HG02840 (cell line): ENCODE data around the gene ZMYND8.

Experiments
- ATAC-seq: cut with Tn5 transposase; IDR thresholded peaks from one replicate; pipeline ENCODE4 v1.9.1; 2021; ENCODE audit warnings: mild to moderate bottlenecking, moderate library complexity, moderate number of reproducible peaks; ENCODE audit not compliant: unreplicated experiment, low FRiP score

ZMYND8 gene

DNA sequence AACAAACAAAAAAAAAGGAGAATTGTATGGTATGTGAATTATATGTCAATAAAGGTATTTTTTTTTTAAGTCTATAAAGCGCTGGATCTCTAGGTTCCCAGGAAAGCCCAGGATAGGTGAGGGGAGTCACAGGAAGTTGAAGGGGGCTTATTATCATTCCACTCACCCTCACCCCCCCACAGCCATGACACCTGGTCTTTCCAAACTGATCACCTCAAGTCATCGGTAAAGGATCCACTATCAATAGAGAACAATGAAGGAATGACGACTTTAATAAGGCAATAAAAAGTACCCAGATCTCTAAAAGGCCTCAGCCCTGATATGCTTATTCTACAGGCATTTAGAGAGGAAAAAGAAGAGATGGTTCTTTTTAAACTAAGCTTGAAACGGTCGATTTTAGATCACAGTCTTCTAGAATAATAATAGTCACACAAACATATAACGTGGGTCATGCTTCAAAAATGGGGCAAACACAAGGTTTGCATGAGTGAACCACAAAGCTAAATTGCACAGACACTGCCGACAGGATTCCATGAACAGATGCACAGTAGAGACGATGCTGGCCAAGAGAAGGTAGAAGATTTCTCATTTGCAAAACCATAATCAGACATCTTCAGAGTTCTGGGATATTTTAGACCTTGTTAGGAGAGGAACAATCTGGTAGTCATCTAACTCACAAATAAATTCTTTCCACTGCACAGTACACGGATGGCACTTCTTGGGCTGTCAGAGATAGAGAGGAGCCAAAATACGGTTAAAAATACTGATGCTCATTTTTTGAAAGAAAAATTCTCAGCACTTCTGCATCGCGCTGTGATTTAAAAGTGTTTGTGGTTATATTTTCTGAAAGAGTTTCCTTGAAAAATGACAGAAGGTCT, 21.0 kb downstream of the ZMYND8 start:
- ATAC-seq, result no peak

DNA sequence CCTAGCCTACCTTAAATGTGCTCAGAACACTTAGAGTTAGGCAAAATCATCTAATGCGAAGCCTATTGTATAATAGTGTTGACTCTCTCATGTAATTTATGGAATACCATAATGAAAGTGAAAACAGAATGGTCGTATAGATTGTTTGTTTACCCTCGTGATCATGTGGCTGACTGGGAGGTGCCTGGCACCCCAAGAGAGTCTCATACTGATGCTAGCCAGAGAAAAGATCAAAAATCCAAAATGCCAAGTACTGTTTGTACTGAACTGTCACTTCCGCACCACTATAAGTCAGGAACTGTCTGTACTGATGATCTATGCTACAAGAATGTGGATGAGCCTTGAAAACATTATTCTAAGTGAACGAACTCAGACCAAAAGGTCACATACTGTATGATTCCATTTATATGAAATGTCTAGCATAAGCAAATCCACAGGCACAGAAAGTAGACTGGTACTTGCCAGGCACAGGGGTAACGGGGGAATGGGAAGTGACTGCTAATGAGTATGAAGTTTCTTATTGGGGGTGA, 22.4 kb downstream of the ZMYND8 start:
- no peak for ATAC-seq

DNA sequence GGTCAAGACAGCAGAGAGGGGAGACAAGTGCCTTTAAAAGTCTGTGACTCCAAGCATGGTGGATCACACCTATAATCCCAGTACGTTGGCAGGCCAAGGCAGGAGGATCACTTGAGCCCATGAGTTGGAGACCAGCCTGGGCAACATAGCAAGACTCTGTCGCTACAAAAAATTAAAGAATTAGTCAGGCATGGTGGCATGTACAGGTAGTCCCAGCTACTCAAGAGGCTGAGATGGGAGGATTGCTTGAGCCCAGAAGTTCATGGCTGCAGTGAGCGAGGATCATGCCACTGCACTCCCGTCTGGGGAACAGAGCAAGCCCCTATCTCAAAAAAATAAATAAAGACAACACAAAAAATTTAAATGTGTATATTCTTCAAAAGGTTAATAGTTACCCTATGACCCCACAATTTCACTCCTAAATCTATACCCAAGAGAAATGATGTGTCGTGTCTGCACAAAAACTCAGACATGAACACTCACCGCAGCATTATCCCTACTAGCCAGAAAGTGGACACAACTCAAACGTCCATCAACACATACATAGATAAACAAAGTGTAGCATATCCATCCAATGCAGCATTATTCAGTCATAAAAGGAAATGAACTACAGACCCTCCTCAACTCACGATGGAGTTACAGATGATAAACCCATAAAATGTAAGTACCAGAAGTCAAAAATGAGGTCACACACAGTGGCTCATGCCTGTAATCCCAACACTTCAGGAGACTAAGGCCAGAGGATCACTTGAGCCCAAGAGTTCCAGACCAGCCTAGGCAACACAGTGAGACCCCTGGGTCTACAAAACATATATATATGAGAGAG, 23.9 kb downstream of the ZMYND8 start:
- no peak for ATAC-seq

DNA sequence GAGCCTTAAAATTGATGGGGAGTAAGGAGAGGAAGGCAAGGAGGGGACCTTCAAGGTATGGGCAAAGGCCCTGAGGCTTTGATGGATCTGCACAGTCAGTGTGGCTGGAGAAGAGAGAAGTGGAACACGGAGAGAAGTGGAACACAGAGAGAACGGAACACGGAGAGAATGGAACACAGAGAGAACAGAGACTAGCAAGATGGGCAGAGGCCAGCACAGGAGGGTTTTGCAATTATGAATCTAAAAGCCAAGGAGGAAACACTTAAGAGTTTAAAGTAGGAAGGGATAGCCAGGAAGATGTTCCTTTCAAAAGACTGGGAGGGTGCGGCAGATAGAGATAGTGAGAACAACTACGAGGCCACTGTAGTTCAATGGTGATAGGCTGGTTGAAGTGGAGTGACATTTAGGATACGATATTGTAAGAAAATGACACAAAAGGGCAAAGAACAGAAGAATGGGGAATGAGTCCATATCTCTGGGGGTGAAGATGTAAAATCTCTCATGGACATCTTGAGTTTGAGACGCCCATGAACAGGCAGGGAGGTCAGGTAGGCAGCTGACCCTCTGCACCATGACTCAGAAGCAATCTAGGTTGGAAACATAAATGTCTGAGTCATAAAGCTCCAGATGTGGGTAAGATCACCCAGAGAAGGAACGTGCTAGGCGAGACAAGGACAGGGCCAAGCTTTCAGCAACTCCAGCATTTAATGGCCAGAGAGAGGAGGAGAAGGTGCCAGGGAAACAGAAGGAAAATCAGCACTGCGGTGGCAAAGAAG, 25.4 kb downstream of the ZMYND8 start:
- no peak for ATAC-seq

DNA sequence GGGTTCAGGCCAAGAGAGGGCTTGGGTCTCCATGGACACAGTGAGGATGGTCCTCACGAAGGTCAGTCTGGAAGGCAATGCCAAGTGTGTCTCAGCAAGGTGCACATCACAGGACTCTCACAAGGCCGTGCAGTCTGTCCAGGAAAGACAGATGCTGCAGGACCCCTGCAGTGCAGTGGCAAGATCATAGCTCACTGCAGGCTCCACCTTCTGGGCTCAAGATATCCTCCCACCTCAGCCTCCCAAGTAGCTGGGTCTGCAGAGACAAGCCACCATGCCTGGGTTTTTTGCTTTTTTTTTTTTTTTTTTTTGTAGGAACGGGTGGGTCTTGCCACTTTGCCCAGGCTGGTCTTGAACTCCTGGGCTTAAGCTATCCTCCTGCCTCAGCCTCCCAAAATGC, 26.4 kb downstream of the ZMYND8 start:
- no peak for ATAC-seq

DNA sequence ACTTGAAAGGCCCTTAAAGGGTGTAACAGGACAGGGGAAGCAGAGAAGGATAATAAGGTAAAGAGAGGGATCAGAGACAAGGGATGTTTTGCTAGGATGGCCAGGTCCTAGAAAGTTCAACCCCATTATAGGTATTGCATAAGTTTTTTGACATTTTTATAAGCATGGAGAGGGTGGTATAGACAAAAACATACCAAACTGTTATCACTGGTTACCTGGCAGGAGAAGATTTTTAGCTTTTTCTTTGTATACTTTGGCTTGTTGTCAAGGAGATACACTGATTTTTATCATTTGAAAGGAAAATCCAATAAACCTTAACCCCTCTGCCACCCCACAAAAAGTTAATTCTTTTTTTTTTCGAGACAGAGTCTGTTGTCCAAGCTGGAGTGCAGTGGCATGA, 28.4 kb downstream of the ZMYND8 start:
- ATAC-seq, result no peak

DNA sequence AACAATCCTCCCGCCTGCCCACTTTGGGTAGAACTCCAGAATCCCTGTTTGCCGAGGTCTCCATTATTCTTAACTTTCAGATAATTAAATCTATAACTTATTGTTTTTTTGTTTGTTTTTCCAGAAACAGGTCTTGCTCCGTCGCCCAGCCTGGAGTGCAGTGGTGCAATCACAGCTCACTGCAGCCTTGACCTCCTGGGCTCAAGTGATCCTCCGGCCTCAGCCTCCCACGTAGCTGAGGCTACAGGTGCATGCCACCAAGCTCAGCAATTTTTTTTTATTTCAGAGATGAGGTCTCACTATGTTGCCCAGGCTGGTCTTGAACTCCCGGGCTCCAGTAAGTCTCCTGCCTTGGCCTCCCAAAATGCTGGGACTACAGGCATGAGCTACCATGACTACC, 28.8 kb downstream of the ZMYND8 start:
- ATAC-seq, result no peak

DNA sequence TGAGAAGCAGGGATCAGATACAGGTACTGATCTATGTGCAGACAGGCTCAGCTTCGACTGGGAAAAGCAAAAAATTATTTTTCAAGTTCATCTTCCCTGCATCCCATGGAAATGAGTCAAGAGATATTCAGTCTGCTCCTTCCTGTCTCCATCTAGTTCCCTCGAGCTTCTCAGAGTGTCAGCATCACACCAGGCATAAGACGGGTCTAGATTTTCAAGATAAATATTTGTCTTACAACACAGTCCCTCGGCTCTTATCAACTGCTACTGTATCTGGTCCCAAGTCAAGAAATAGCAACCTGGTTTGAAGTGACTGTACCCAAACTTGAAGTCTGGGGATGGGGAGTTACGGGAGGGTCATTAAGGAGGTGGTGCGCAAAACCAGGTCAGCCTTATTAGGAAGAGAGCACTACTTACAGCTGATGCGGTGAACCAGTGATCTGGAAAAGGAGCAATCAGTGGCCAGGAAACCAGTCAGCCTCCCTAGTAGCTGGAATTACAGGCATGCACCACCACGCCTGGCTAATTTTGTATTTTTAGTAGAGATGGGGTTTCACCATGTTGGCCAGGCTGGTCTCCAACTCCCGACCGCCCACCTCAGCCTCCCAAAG, 29.7 kb downstream of the ZMYND8 start:
- ATAC-seq, result no peak

DNA sequence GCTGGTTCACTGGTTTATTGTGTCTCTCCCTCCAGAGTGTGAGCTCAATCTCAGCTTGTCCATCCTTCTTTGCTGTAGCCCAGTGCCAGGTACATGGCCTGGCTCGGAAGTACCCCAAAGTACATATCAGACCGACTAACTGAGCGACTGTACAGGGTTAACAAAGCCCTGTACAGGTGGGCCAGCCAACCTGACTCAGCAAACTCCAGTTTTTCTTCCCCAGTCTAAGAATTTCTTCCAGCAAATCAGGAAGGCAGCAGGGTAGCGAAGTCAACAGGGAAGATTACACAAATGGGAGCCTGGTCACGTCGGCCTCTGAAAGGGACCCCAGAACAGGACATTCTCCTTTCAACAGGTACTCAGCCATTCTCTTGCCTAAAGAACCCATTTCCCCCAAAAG, 31.3 kb downstream of the ZMYND8 start:
- no peak for ATAC-seq

DNA sequence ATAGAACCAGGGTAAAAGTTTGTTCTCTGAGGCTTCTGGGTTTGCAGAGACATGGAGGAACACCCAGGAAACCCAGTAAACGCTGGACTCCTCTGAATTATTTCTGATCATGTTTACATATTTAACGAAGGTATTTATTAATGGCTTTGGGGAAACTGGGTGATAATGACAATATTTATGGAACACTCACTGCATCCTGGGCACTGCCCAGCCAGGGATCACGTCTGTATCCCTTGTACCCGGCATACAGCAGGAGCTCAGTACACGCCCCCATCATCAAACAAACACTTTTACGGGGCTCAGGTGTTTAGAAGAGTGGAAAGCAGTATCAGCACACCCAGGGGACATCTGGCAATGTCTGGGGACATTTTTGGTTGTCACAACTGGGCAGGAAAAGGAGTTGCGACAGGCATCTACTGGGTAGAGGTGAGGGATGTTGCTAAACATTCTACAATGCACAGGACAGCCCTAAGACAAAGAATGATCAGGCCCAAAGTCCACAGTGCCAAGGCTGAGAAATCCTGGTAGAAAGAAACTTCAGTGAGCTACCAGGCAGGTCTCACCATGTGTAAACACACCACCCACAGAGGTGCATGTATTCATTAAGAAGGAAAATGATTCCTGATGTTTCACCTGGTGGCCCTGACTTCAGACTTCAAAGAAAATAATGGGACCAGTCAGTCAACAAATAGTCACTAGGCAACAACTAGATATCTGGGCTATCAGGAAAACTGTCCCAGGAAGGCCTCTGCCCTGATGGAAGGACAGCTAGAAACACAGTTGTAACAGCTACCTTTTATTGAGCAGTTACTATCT, 35.3 kb downstream of the ZMYND8 start:
- ATAC-seq, result no peak

DNA sequence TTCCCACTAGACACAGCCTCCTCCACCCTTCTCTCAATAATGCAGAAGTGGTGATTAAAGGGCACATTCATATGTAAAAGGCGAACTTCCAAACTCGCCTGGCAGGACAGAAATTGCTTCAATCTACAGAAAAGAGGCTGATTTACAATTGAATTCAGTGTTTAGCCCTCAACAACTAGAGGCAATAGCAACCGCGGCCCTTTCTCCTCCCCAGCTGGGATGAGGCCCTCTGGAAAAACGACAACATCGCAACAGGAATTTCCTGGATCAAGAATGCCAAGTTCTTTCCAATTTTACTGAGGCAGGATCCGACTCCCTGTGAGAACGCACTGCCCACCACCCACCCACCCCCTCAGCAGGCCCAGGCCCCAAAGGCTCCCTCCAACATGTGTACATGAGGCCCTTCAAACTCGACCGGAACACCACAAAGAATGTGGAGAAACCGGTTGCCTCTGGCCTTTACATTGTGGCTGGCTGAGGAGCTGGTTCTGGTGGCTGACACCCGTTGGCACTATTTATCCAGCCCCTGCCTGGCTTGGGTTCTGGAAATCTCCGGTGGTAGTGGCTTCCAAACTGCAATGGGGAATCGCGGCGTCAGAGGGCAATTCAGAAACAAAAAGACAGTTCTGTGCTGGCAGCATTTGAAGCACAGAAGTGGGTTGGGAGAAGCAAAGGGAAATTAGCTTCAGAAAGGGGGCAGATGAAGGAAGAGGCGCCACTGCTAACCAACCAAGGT, 36.8 kb downstream of the ZMYND8 start:
- no peak for ATAC-seq

DNA sequence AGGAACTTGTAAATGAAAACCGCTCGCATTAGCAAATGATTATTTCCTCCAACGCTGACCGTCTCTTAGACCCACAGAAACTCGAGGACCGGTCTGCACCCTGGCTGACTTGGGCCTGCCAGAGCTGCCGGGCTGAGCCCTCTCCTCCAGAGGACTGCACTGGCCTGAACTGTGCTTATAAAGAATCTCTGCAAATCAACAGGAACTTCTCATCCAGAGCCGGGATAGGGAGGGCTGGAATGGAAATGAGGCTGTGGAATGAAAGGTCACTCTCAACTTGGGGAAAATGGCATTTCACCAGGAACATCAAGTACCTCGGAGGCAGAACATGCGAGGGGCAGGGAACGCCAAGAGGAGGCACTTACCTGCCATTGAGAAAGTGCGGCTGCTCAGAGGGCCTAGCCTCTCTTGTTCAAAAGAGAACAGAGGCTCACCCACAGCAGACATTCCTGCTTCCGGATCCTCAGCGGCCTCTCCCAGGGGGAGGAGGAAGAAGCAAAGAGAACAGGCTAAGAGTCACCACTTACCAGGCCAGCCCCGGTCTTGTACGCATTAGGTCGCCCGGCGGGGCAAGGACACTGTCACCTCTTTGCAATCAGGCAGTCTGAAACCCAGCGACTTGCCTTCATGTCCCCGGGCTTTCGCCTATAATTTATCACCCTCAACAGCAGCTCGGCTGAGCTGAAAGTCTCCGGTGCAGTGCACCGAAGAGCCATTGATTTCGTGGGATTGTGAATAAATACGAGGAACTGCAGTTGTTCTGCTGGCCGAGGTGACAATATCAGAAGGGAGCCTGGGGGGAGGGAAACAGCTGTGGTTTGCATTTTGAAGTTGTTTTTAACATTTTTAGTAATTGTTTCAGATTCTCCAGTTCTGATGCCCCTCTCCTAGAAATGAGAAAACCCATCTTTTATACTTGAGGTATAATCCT, 37.6 kb downstream of the ZMYND8 start:
- no peak for ATAC-seq

DNA sequence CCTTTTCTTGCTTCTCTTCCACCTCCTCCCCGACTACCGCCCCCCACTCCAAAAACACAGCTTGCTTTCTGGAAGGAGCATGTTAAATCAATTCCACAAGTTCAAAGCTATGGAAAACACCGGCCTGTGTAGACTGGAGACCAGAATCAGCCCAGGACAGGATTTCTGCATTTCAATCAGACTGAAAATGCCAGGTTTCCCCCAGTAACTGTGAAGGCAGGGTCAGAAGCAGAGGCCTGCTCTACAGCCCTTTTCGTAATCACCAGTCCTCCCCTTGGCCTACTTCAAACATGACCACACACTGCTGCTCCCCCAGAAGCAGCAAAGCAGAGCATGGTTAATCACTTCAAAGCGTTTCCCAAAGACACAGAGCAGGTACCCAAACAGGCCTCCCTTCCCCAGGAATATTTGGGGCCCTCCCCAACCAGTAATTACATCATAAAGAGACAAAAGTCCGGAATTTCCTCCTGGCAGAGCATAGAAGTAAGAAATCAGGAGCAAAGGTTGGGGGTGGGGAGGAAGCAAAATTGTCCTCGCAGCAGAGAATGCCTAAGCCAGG, 38.4 kb downstream of the ZMYND8 start:
- ATAC-seq, result no peak

DNA sequence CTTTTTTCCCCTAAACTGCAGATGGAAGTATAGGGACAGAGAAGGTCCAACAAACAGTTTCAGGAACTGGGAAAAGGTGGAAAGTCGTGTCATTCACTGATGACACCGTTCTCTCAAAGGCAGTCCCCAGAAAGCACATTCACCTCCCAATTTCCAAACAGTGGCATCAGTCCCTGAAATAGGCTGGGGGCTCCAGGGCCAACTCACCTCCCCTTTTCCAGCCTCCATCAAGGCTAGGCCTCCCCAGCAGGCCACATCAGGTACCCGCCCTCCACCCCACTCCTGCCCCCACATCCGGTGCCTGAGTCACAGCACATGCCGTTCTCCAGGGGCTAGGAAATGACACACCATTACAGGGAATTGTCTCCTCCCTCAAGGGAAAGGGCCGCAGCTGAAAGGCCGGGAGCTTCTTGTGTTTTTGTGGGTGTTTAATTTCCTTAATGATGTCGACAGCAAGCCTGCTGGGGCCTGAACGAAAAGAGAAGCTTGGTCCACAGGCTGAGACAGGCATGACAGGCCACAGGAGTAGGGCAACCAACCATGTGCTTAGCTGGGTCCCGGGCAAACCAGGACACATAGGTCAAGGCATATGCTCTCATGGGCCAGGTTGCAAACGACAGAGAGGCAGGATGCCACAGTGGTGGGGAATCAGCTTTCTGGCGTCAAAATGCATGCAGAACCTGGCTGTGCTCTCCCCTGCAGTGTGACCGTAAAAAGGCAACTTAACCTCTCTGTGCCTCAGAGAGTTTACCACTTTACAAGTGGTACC, 39.2 kb downstream of the ZMYND8 start:
- ATAC-seq, result no peak

DNA sequence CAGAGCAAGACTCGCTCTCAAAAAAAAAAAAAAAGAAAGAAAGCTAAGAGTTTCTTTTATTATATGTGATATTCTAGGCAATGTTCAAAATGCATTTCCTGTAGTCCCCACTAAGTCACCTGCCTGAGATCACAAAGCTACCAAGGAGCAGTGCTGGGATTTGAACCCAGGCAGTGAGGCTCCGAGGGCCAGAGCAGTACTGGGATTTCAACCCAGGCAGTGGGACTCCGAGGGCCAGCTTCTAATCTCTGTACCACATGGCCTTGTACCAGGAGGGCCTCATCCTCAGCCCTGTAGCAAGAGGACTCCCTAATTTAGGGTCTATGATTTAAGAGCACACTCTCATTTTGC, 39.7 kb downstream of the ZMYND8 start:
- no peak for ATAC-seq

DNA sequence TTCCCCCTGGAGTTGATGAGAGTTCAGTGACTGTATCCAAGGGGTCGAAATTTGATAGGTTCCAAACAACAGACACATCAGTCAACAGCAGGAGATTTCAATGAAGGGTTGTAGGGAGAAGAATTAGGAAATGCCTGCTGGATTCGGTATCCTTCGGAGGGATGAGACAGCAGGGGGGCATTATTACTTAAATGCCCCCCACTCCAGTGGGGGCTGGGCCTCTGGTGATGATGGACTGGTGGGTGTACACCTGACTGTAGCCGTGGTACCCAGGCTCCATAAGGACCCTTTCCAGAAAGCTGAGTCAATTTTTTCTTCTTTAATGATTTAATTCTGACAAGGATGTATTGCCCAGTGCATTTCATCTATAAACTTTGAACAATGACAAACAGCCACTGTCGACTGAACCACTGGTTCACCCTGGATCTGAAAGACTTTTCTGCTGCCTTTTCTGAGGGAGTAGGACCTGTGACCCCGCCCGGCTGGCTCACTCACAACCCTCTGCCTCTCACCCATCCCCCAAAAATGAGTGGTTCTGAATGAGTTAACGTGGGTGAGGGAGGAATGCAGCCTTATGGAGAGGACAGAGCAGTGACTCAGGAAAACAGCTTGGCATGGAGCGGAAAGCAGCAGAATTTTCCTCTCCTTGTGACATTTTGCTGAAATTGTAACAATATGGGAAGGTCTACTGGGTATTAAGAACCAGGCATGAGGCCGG, 41.0 kb downstream of the ZMYND8 start:
- ATAC-seq, result no peak
